H9 (cell line): Measurements from ENCODE around the gene CERS5. TPM values are rescaled to one million over a fixed set of nuclear protein-coding genes. Genes with fewer than 3 reads are reported as not detected.

Experiments
- DNase-seq: peaks from one replicate; pipeline ENCODE4 v3.0.0-alpha.2; 2017
- H2AFZ ChIP-seq: one replicate; pipeline ENCODE4 v1.6.1; 2013; ENCODE audit warnings: mild to moderate bottlenecking, low read length, control low read depth, moderate library complexity
- H2AK5ac ChIP-seq: 2 replicates; pipeline ENCODE4 v1.6.1; 2013; ENCODE audit warnings: low read length, control low read depth, mixed read lengths; ENCODE audit not compliant: insufficient read length
- H2BK120ac ChIP-seq: one replicate; pipeline ENCODE4 v1.6.1; 2013; ENCODE audit warnings: low read depth, mild to moderate bottlenecking, low read length, control low read depth, inconsistent platforms; ENCODE audit not compliant: poor library complexity, severe bottlenecking
- H2BK12ac ChIP-seq: 2 replicates; pipeline ENCODE4 v1.6.1; 2013; ENCODE audit warnings: low read length, control low read depth, mixed read lengths, low read depth; ENCODE audit not compliant: insufficient read length
- H2BK15ac ChIP-seq: 2 replicates; pipeline ENCODE4 v1.6.1; 2013; ENCODE audit warnings: low read depth, low read length, control low read depth
- H2BK20ac ChIP-seq: one replicate; pipeline ENCODE4 v1.6.1; 2013; ENCODE audit warnings: low read depth, mild to moderate bottlenecking, low read length, control low read depth, inconsistent platforms; ENCODE audit not compliant: poor library complexity, severe bottlenecking
- H2BK5ac ChIP-seq: 2 replicates; pipeline ENCODE4 v1.6.1; 2013; ENCODE audit warnings: low read length, control low read depth, mixed read lengths; ENCODE audit not compliant: insufficient read length
- H3K14ac ChIP-seq: 2 replicates; pipeline ENCODE4 v1.6.1; 2013; ENCODE audit warnings: low read length, control low read depth; ENCODE audit not compliant: insufficient read depth
- H3K18ac ChIP-seq: 2 replicates; pipeline ENCODE4 v1.6.1; 2013; ENCODE audit warnings: low read depth, mild to moderate bottlenecking, mixed read lengths, low read length, control low read depth; ENCODE audit not compliant: insufficient read length
- H3K23ac ChIP-seq: 2 replicates; pipeline ENCODE4 v1.6.1; 2013; ENCODE audit warnings: low read length, control low read depth, mixed read lengths, low read depth; ENCODE audit not compliant: insufficient read length
- H3K23me2 ChIP-seq: 2 replicates; pipeline ENCODE4 v1.6.1; 2013; ENCODE audit warnings: low read depth, mild to moderate bottlenecking, mixed read lengths, low read length, control low read depth; ENCODE audit not compliant: insufficient read length, poor library complexity, severe bottlenecking
- H3K27ac ChIP-seq: 2 replicates; pipeline ENCODE4 v1.5.1; 2013; ENCODE audit warnings: low read length, control low read depth, mixed read lengths, low read depth; ENCODE audit not compliant: insufficient read length
- H3K27me3 ChIP-seq: 2 replicates; pipeline ENCODE4 v1.6.1; 2013; ENCODE audit warnings: low read length, control low read depth, inconsistent platforms; ENCODE audit not compliant: insufficient read depth
- H3K4ac ChIP-seq: 2 replicates; pipeline ENCODE4 v1.6.1; 2013; ENCODE audit warnings: low read depth, mild to moderate bottlenecking, control low read depth, inconsistent platforms, low read length, moderate library complexity
- H3K4me1 ChIP-seq: 2 replicates; pipeline ENCODE4 v1.6.1; 2013; ENCODE audit warnings: low read length, control low read depth, inconsistent platforms; ENCODE audit not compliant: insufficient read depth
- H3K4me2 ChIP-seq: 2 replicates; pipeline ENCODE4 v1.6.1; 2013; ENCODE audit warnings: low read length, control low read depth, mixed read lengths; ENCODE audit not compliant: insufficient read length, insufficient read depth
- H3K56ac ChIP-seq: 2 replicates; pipeline ENCODE4 v1.6.1; 2013; ENCODE audit warnings: low read depth, mild to moderate bottlenecking, mixed read lengths, low read length, control low read depth; ENCODE audit not compliant: insufficient read length
- H3K79me1 ChIP-seq: 2 replicates; pipeline ENCODE4 v1.6.1; 2013; ENCODE audit warnings: low read depth, mild to moderate bottlenecking, moderate library complexity, low read length, control low read depth, inconsistent platforms; ENCODE audit not compliant: insufficient read depth, poor library complexity, severe bottlenecking
- H3K79me2 ChIP-seq: 2 replicates; pipeline ENCODE4 v1.6.1; 2013; ENCODE audit warnings: low read length, control low read depth, inconsistent platforms; ENCODE audit not compliant: insufficient read depth
- H3K9ac ChIP-seq: 2 replicates; pipeline ENCODE4 v1.6.1; 2013; ENCODE audit warnings: low read length, control low read depth, mixed read lengths; ENCODE audit not compliant: insufficient read length; ENCODE audit errors: extremely low read depth
- H3K9me3 ChIP-seq: one replicate; pipeline ENCODE4 v1.6.1; 2013; ENCODE audit warnings: low read depth, low read length, inconsistent platforms; ENCODE audit not compliant: control insufficient read depth
- H3T11ph ChIP-seq: one replicate; pipeline ENCODE4 v1.6.1; 2013; ENCODE audit warnings: mild to moderate bottlenecking, low read length, control low read depth, inconsistent platforms
- H4K20me1 ChIP-seq: one replicate; pipeline ENCODE4 v1.6.1; 2013; ENCODE audit not compliant: control insufficient read depth, insufficient read length, insufficient read depth
- H4K5ac ChIP-seq: 2 replicates; pipeline ENCODE4 v1.6.1; 2013; ENCODE audit warnings: low read depth, mild to moderate bottlenecking, mixed read lengths, low read length, control low read depth; ENCODE audit not compliant: insufficient read length
- H4K8ac ChIP-seq: replicated peaks from 2 replicates; pipeline ENCODE4 v1.6.1; 2013; ENCODE audit warnings: low read length, control low read depth, mixed read lengths, low read depth; ENCODE audit not compliant: insufficient read length
- H4K91ac ChIP-seq: 2 replicates; pipeline ENCODE4 v1.6.1; 2013; ENCODE audit warnings: low read depth, mild to moderate bottlenecking, moderate library complexity, mixed read lengths, low read length, control low read depth; ENCODE audit not compliant: insufficient read length
- H3K27ac Mint-ChIP-seq, 3 experiments: 2 replicates in 2 of 3; 3 replicates in 1 of 3; pipeline ENCODE4 v1.8.0; 2020 to 2021; ENCODE audit warnings: mixed read lengths in 3 of 3, mild to moderate bottlenecking in 1 of 3, moderate library complexity in 1 of 3
- H3K27me3 Mint-ChIP-seq: 2 replicates; pipeline ENCODE4 v1.8.0; 2021; ENCODE audit warnings: low read depth, mild to moderate bottlenecking, moderate library complexity, mixed read lengths
- H3K36me3 Mint-ChIP-seq, 3 experiments: 2 replicates in 2 of 3; 3 replicates in 1 of 3; pipeline ENCODE4 v1.8.0; 2020 to 2021; ENCODE audit warnings: low read depth in 3 of 3, mixed read lengths in 3 of 3; ENCODE audit not compliant: insufficient read depth in 1 of 3
- H3K4me1 Mint-ChIP-seq, 2 experiments: 2 replicates each; pipeline ENCODE4 v1.8.0; 2020; ENCODE audit warnings: mixed read lengths in 2 of 2
- H3K4me3 Mint-ChIP-seq, 2 experiments: 2 replicates in 1 of 2; 3 replicates in 1 of 2; pipeline ENCODE4 v1.8.0; 2020 to 2021; ENCODE audit warnings: mild to moderate bottlenecking in 2 of 2, mixed read lengths in 2 of 2, moderate library complexity in 1 of 2
- H3K9me3 Mint-ChIP-seq, 2 experiments: 2 replicates in 1 of 2; 3 replicates in 1 of 2; pipeline ENCODE4 v1.8.0; 2020; ENCODE audit warnings: mild to moderate bottlenecking in 2 of 2, mixed read lengths in 2 of 2, moderate library complexity in 1 of 2
- CTCF ChIP-seq: fragments of 200-600 bp; sonication (generic); conservative IDR thresholded peaks from 3 replicates; pipeline ENCODE4 v1.8.0; 2021; ENCODE audit warnings: antibody characterized with exemption, mild to moderate bottlenecking
- WGBS: extraction: QIAGEN DNeasy Blood & Tissue Kit; methylation state at CpG from one replicate; pipeline ENCODE4 v1.1.7; 2013; ENCODE audit warnings: missing lambda C conversion rate, low lambda C conversion rate, mixed read lengths; ENCODE audit not compliant: insufficient read length; ENCODE audit errors: extremely low coverage; 5-methylcytosine and 5-hydroxymethylcytosine counted together
- total RNA-seq: library from RNA; stranded (reverse); gene quantifications from 2 replicates; pipeline ENCODE4 v1.2.1, GENCODE V29; 2021

Gene CERS5
- total RNA-seq, 1 experiment from 2014 or later = 68.8 TPM

GRCh38 chr12:50120953-50121352 is 46.2 kb downstream of the CERS5 start:
- Mint-ChIP-seq H3K4me3 (no peak overlapping the region), H3K36me3 (peaks cover 2 to 22% (median 4%) of the 10 kb centered on the region in 3 experiments; a peak in 5 of 7 replicates), H3K27me3 (no peaks in the 10 kb centered on the region), H3K9me3 (no peaks in the 10 kb centered on the region), H3K27ac (no peak overlapping the region), H3K4me1 (no peaks in the 10 kb centered on the region)
- Histone ChIP-seq H3K23me2 (no peaks in the 10 kb centered on the region), H2AK5ac (no peak overlapping the region), H3K79me2 (no peaks in the 10 kb centered on the region), H3T11ph (no peak overlapping the region), H3K4ac (no peak overlapping the region), H3K18ac (no peak overlapping the region), H3K9ac (no peak overlapping the region), H3K79me1 (peaks cover 3% of the 10 kb centered on the region), H2BK15ac (no peak overlapping the region), H3K4me1 (no peaks in the 10 kb centered on the region), H4K91ac (no peak overlapping the region), H3K27me3 (no peaks in the 10 kb centered on the region), H4K8ac (no peak overlapping the region), H3K4me2 (no peak overlapping the region), H2BK12ac (no peak overlapping the region), H3K56ac (no peak overlapping the region), H3K23ac (no peak overlapping the region), H3K14ac (no peak overlapping the region), H3K9me3 (no peaks in the 10 kb centered on the region), H4K20me1 (no peaks in the 10 kb centered on the region), H3K27ac (no peak overlapping the region), H2BK5ac (no peak overlapping the region), H2BK120ac (no peak overlapping the region), H4K5ac (no peak overlapping the region), H2BK20ac (no peak overlapping the region), H2AFZ (no peak overlapping the region)
- WGBS = no CpG with 5 or more reads among the region's 3 CpGs
- no peak for DNase-seq
- no peak for TF ChIP-seq CTCF
